Small intestine (tissue), 7 donors: ENCODE data around the gene CCDC77. TPM values are rescaled to one million over a fixed set of nuclear protein-coding genes. Genes with fewer than 3 reads are reported as not detected.
A peak's percentile ranks its signal among the peaks of the same experiment; 100 is the strongest.

Experiments
- DNase-seq, 2 donors: peaks; one replicate each; pipeline versions ENCODE4 v3.0.0 to v3.0.0-alpha.2; 2013
- FAIRE-seq: peaks from 2 replicates; lab custom pipeline; 2012; peaks lifted over from hg19 to GRCh38; lab: Jason Lieb, UNC
- H3K27ac ChIP-seq, 3 donors: one replicate each; pipeline ENCODE4 v1.5.1; 2013; ENCODE audit warnings: low read length in 2 of 3, mild to moderate bottlenecking in 2 of 3, control low read depth in 1 of 3, inconsistent platforms in 1 of 3, low read depth in 1 of 3, moderate library complexity in 1 of 3
- H3K27me3 ChIP-seq, 3 donors: one replicate each; pipeline ENCODE4 v1.6.1; 2013; ENCODE audit warnings: low read length in 3 of 3, inconsistent platforms in 1 of 3; ENCODE audit not compliant: control insufficient read depth in 3 of 3, insufficient read depth in 3 of 3
- H3K36me3 ChIP-seq, 3 donors: one replicate each; pipeline ENCODE4 v1.6.1; 2013; ENCODE audit warnings: low read length in 3 of 3, inconsistent platforms in 1 of 3, low read depth in 1 of 3, mild to moderate bottlenecking in 1 of 3, moderate library complexity in 1 of 3; ENCODE audit not compliant: control insufficient read depth in 3 of 3, insufficient read depth in 2 of 3
- H3K4me1 ChIP-seq, 3 donors: one replicate each; pipeline ENCODE4 v1.6.1; 2013; ENCODE audit warnings: low read length in 2 of 3, inconsistent platforms in 1 of 3, low read depth in 1 of 3, mild to moderate bottlenecking in 1 of 3, moderate library complexity in 1 of 3; ENCODE audit not compliant: control insufficient read depth in 3 of 3, insufficient read depth in 2 of 3
- H3K4me3 ChIP-seq, 3 donors: one replicate each; pipeline ENCODE4 v1.5.1; 2013; ENCODE audit warnings: low read length in 3 of 3, control low read depth in 1 of 3, inconsistent platforms in 1 of 3, low read depth in 1 of 3, mild to moderate bottlenecking in 1 of 3, moderate library complexity in 1 of 3
- H3K9me3 ChIP-seq, 2 donors: one replicate each; pipeline ENCODE4 v1.6.1; 2013; ENCODE audit warnings: low read depth in 1 of 2, low read length in 1 of 2; ENCODE audit not compliant: control insufficient read depth in 2 of 2, insufficient read depth in 1 of 2
- WGBS, 3 donors: extraction: QIAGEN DNeasy Blood & Tissue Kit; methylation state at CpG; one replicate each; pipeline ENCODE4 v1.1.7; 2013; 5-methylcytosine and 5-hydroxymethylcytosine counted together
- polyA plus RNA-seq, 4 donors: library from polyadenylated mRNA; stranded (reverse) in 3 of 4; unstranded in 1 of 4; fragments of 200-250 nt in 3 of 4; fragments of 120-200 nt in 1 of 4; gene quantifications; one replicate each; pipeline versions ENCODE4 v1.2.1 to v1.2.3, GENCODE V29; 2013
- donor health status: healthy with polysubstance abuse.
- donor health status: control.
- donor health status: control.
- donor health status: Bipolar disorder and iron deficiency.
- donor health status: healthy.

The CCDC77 gene
- polyA plus RNA-seq, 4 donors = 3.2 to 10.9 (median 4.3) TPM

DNA sequence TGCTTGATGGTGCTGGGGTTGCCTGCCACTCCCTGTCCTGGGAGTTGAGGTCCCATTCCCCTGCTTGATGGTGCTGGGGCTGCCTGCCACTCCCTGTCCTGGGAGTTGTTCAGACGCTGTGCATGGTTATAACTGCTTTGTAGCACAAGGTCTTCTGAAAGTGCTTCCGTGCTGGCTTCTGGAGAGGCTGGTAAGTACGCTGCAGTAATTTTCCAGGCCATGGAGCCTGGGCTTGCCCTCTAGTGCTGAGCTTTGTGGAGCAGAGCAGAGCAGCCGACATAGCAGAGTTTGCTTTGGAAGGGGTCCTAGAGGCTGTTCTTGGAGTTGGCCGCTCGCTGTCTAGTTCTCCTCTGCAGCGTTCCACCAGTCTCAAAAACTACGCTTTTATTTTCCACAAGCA lies 64.6 kb downstream of the CCDC77 start:
- H3K27me3 ChIP-seq = peaks cover 0 to 19% (median 0%) of the 10 kb centered on the region in 3 donors
- 87 to 88% (median 88%) methylated on average over 8 of the region's 8 CpGs for WGBS, 3 donors
- H3K4me1 ChIP-seq = peaks cover 0 to 16% (median 0%) of the 10 kb centered on the region in 3 donors
- no peak overlapping the region for H3K4me3 ChIP-seq
- DNase-seq = no peak
- FAIRE-seq = no peak
- H3K9me3 ChIP-seq = no peaks in the 10 kb centered on the region
- H3K36me3 ChIP-seq = no peaks in the 10 kb centered on the region
- no peak overlapping the region for H3K27ac ChIP-seq

- Histone ChIP-seq H3K27me3 (peaks cover 0 to 12% (median 0%) of the 10 kb centered on the region in 3 donors), H3K9me3 (no peaks in the 10 kb centered on the region), H3K4me1 (peaks cover 0 to 10% (median 0%) of the 10 kb centered on the region in 3 donors), H3K4me3 (no peak overlapping the region), H3K27ac (no peak overlapping the region), H3K36me3 (no peaks in the 10 kb centered on the region)
- FAIRE-seq (no peak), DNase-seq (no peak)
- 78 to 90% (median 81%) methylated on average over 5 of the region's 5 CpGs for WGBS, 3 donors
Measured at GRCh38 chr12:466762-467161, 65.3 kb downstream of the CCDC77 start.

DNA sequence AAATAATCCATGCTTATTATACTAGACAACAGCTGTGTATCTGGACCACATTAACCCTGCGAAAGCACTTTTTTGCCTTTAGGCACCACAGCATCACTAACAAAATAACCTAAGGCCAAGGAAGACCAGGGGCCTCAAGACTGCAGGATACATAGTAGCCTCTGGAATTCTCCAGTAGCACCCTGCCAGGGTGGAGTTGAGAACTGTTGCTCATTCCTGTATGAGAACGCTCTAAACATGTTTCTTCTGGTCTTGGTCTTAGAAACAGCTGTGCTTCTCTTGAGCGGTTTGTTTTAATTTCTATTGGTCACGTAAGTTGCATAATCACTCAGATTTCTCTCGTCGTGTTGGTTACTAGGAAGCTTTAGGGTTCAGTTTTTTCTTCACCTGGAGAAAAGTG lies 66.1 kb downstream of the CCDC77 start:
- Histone ChIP-seq H3K27ac (no peak overlapping the region), H3K4me3 (no peak overlapping the region), H3K9me3 (no peaks in the 10 kb centered on the region), H3K27me3 (peaks cover 0 to 5% (median 0%) of the 10 kb centered on the region in 3 donors), H3K36me3 (no peaks in the 10 kb centered on the region), H3K4me1 (peaks cover 0 to 9% (median 0%) of the 10 kb centered on the region in 3 donors)
- no peak for FAIRE-seq
- DNase-seq = no peak
- 76 to 84% (median 79%) methylated on average over 6 of the region's 6 CpGs for WGBS, 3 donors

- Histone ChIP-seq H3K36me3 (no peaks in the 10 kb centered on the region), H3K4me3 (no peak overlapping the region)
Measured at GRCh38 chr12:468671-469389, 67.4 kb downstream of the CCDC77 start.

GRCh38 chr12:470133-470532 lies 68.7 kb downstream of the CCDC77 start:
- Histone ChIP-seq H3K4me1 (peaks cover 0 to 9% (median 0%) of the 10 kb centered on the region in 3 donors), H3K4me3 (no peak overlapping the region), H3K36me3 (no peaks in the 10 kb centered on the region), H3K27ac (no peak overlapping the region), H3K27me3 (no peaks in the 10 kb centered on the region), H3K9me3 (no peaks in the 10 kb centered on the region)
- WGBS, 3 donors = 78 to 79% (median 79%) methylated on average over 11 of the region's 11 CpGs
- FAIRE-seq = no peak
- DNase-seq = no peak

More at GRCh38 chr12:468671-469389, 67.4 kb downstream of the CCDC77 start:
- Histone ChIP-seq H3K9me3 (no peaks in the 10 kb centered on the region), H3K27ac (peak overlapping the region in 1 of 3 donors; percentile 60), H3K4me1 (peaks cover 0 to 9% (median 0%) of the 10 kb centered on the region in 3 donors), H3K27me3 (no peaks in the 10 kb centered on the region)
- 55 to 69% (median 61%) methylated on average over 10 of the region's 10 CpGs for WGBS, 3 donors
- FAIRE-seq (no peak), DNase-seq (peak in 1 of 2 donors; percentile 67)

DNA sequence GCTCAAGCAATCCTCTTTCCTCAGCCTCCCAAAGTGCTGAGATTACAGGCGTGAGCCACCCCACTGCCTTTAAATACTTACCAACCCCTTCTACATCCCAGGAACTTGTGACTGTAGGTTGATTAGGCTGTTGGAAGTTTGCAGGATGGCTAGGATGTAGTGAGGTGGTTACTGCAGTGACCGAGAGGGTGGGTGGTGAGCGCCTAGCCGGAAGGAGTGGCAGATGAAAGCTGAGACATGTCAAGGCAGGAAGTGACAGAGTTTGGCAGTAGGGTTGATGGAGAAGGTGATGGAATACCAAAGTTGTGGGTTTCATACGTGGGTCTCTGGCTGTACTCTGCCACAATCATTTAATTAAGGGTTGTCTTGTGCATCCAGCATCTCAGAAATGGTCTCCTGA lies 71.8 kb downstream of the CCDC77 start:
- FAIRE-seq (no peak), DNase-seq (no peak)
- Histone ChIP-seq H3K4me1 (peaks cover 0 to 7% (median 0%) of the 10 kb centered on the region in 3 donors), H3K27me3 (no peaks in the 10 kb centered on the region), H3K4me3 (no peak overlapping the region), H3K9me3 (no peaks in the 10 kb centered on the region), H3K27ac (no peak overlapping the region), H3K36me3 (no peaks in the 10 kb centered on the region)
- WGBS, 3 donors = 79 to 89% (median 89%) methylated on average over 5 of the region's 5 CpGs

DNA sequence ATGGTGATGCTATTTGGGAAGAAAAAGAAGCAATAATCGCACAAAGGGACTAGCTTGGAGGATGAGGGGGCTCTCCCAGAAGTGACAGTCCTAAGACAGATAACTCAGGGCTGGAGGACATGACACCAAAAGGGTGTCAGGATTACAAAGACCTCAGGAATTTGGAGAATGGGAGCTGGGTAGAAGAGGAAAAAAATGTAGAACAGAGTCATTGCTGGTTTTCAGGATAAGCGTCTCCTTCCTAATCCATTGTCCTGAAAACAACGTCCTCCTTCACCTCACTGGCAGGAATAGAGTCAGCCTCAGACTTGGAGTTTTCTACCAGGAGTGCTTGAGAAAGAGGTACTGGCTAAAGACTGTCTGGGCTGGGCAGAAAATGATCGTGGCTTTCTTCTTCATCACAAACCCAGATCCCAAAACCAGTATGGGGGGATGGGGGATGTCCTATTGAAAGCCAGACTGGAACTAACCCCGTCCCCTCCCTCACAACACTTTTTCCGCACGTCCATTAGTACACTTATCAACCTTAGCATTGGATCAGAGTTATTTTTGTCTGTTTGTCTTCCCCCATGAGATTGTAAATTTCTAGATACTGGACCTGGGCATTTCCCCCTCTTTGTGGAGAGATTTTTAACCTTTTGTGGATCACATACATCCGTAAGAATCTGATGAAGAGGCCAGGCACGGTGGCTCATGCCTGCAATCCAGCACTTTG lies 72.6 kb downstream of the CCDC77 start:
- no peak for FAIRE-seq
- WGBS, 3 donors = 69 to 80% (median 78%) methylated on average over 9 of the region's 9 CpGs
- DNase-seq = no peak

DNA sequence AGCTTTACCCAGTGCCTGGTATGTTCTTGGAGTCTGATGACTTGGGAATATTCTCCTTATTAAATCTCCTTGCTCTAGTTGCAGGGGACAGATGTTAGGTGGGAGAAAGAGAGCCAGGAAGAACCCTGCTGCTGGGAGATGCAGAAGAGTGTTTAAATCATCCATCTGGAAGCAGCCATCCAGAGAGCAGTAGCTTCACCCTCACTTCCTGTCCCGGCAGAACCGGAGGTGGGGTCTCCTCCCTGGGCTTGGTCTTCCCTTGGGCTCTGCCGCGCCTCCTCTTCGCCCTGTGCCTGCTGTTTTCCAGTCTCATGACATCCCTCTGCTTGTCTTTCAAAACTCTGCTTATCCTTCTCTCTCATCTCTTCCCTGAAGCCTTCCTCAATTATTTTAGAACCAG lies 73.8 kb downstream of the CCDC77 start:
- Histone ChIP-seq H3K27me3 (no peaks in the 10 kb centered on the region), H3K36me3 (no peaks in the 10 kb centered on the region), H3K4me3 (no peak overlapping the region), H3K27ac (no peak overlapping the region), H3K4me1 (no peaks in the 10 kb centered on the region), H3K9me3 (no peaks in the 10 kb centered on the region)
- FAIRE-seq (no peak), DNase-seq (no peak)
- 40 to 83% (median 77%) methylated on average over 5 of the region's 5 CpGs for WGBS, 3 donors

More for the DNA sequence above, 72.6 kb downstream of the CCDC77 start:
- no peaks in the 10 kb centered on the region for H3K36me3 ChIP-seq
- no peaks in the 10 kb centered on the region for H3K4me1 ChIP-seq
- no peaks in the 10 kb centered on the region for H3K9me3 ChIP-seq
- H3K27me3 ChIP-seq = no peaks in the 10 kb centered on the region
- H3K27ac ChIP-seq = no peak overlapping the region
- no peak overlapping the region for H3K4me3 ChIP-seq
